CD8-positive, alpha-beta memory T cell (primary cell): ENCODE results near the gene NEUROG1. TPM values are rescaled to one million over a fixed set of nuclear protein-coding genes. Genes with fewer than 3 reads are reported as not detected.

Source experiments
- CTCF ChIA-PET: fragments of 350-600 bp; sonication (Branson Sonifier 250); formaldehyde crosslinking; loops from one replicate; lab custom pipeline; 2021; ENCODE audit warnings: antibody characterized with exemption; lab: Charles Lee
- POLR2A ChIA-PET: fragments of 350-600 bp; sonication (Branson Sonifier 250); formaldehyde crosslinking; loops from one replicate; lab custom pipeline; 2021; ENCODE audit warnings: antibody characterized with exemption; lab: Charles Lee
- DNase-seq, 5 donors: peaks; one replicate each; pipeline versions ENCODE4 v3.0.0 to v3.0.0-alpha.2; 2020 to 2022; ENCODE audit warnings: mixed read lengths in 1 of 5
- H3K27ac ChIP-seq: one replicate; pipeline ENCODE4 v1.7.0; 2013; ENCODE audit warnings: low read depth, mild to moderate bottlenecking, low read length, moderate library complexity
- H3K27me3 ChIP-seq: 2 replicates; pipeline ENCODE4 v1.7.0; 2013; ENCODE audit warnings: low read length, mild to moderate bottlenecking; ENCODE audit not compliant: insufficient read depth, poor library complexity, severe bottlenecking
- H3K36me3 ChIP-seq: 2 replicates; pipeline ENCODE4 v1.7.0; 2013; ENCODE audit warnings: mild to moderate bottlenecking, low read length, moderate library complexity; ENCODE audit not compliant: insufficient read depth
- H3K4me1 ChIP-seq: 2 replicates; pipeline ENCODE4 v1.7.0; 2013; ENCODE audit warnings: mild to moderate bottlenecking, low read length, moderate library complexity; ENCODE audit not compliant: insufficient read depth
- H3K4me3 ChIP-seq: 2 replicates; pipeline ENCODE4 v1.7.0; 2013; ENCODE audit warnings: mild to moderate bottlenecking, low read length
- H3K9me3 ChIP-seq: 2 replicates; pipeline ENCODE4 v1.7.0; 2013; ENCODE audit warnings: mild to moderate bottlenecking, low read length
- H3K27ac Mint-ChIP-seq, 8 donors: one replicate each; pipeline ENCODE4 v1.8.0; 2020 to 2021; ENCODE audit warnings: mixed read lengths in 8 of 8, mild to moderate bottlenecking in 6 of 8, inconsistent platforms in 3 of 8, moderate library complexity in 3 of 8
- H3K27me3 Mint-ChIP-seq, 2 donors: one replicate each; pipeline ENCODE4 v1.8.0; 2020 to 2021; ENCODE audit warnings: mixed read lengths in 2 of 2, mild to moderate bottlenecking in 1 of 2, moderate library complexity in 1 of 2
- H3K36me3 Mint-ChIP-seq, 3 donors: one replicate each; pipeline ENCODE4 v1.8.0; 2020 to 2021; ENCODE audit warnings: mixed read lengths in 3 of 3, inconsistent platforms in 1 of 3, mild to moderate bottlenecking in 1 of 3
- H3K4me1 Mint-ChIP-seq, 3 donors: one replicate each; pipeline ENCODE4 v1.8.0; 2020 to 2021; ENCODE audit warnings: mixed read lengths in 3 of 3, inconsistent platforms in 1 of 3, mild to moderate bottlenecking in 1 of 3
- H3K4me3 Mint-ChIP-seq, 7 donors: one replicate each; pipeline ENCODE4 v1.8.0; 2020 to 2021; ENCODE audit warnings: mixed read lengths in 7 of 7, mild to moderate bottlenecking in 6 of 7, moderate library complexity in 4 of 7, inconsistent platforms in 2 of 7
- H3K9me3 Mint-ChIP-seq, 5 donors: one replicate each; pipeline ENCODE4 v1.8.0; 2020 to 2022; ENCODE audit warnings: mixed read lengths in 5 of 5, mild to moderate bottlenecking in 3 of 5, moderate library complexity in 2 of 5, inconsistent platforms in 1 of 5
- polyA plus RNA-seq: library from polyadenylated mRNA; unstranded; fragments of 300-500 nt; fragmentation: Illumina TruSeq; gene quantifications from one replicate; pipeline ENCODE4 v1.2.3, GENCODE V29; 2021
- total RNA-seq, 2 experiments: library from RNA; stranded (reverse); gene quantifications; one replicate each; pipeline ENCODE4 v1.2.3, GENCODE V29; 2021

NEUROG1 gene, protein sequence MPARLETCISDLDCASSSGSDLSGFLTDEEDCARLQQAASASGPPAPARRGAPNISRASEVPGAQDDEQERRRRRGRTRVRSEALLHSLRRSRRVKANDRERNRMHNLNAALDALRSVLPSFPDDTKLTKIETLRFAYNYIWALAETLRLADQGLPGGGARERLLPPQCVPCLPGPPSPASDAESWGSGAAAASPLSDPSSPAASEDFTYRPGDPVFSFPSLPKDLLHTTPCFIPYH
- total RNA-seq (not detected), polyA plus RNA-seq (not detected)

DNA sequence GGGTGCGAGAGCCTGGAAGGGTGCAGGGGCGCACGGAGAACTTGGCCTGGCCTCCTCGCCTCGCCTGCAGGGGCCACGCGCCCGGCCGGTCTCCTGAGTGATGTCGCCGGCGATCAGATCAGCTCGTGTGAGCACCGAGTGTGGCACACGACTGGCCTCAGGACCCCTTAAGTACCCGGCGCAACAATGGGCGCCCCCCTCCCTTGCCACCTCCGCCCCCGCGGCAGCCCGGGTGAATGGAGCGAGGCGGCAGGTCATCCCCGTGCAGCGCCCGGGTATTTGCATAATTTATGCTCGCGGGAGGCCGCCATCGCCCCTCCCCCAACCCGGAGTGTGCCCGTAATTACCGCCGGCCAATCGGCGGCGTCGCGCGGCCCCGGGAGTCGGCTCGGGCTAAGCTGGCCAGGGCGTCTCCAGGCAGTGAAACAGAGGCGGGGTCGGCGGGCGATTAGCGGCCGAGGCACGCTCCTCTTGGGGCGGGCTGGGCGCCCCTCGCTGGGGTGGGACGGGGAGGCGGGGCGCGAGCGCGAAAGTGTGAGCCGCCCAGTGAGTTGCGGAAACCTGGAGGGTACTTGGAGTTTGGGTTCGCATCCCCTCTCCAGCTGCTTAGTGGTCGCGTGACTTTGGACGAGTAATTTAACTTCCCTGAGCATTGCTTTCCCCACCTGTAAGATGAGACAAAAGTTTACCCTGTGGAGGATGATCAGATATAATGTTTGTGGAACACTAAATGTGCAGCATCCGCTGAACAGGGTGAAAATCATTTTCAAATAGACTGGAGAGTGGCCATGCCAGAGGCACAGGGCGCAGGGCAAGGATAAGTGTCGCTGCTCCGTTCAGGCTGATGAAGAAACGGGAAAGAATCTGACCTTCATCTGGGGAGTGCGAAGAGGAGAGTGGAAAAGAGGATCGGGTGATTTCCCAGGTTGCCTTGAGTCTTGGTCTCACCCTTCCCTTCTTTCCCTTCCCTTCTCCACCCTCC is at the start of gene NEUROG1:
Gene NEUROG1 (minus strand): TSS at position 145 of the 982 bp plus-strand sequence. CDS start 274 bp downstream, outside the sequence.
- Mint-ChIP-seq H3K4me1 (peaks cover 5 to 13% (median 13%) of the 10 kb centered on the region in 3 donors), H3K4me3 (peak within 1 kb of the TSS in 1 of 7 donors; percentile 50), H3K36me3 (peaks cover 0 to 1% (median 0%) of the 10 kb centered on the region in 3 donors), H3K27me3 (peaks cover 47 to 87% of the 10 kb centered on the region in 2 donors), H3K27ac (peak within 1 kb of the TSS in 1 of 8 donors; percentile 34), H3K9me3 (peaks cover 0 to 3% (median 0%) of the 10 kb centered on the region in 5 donors)
- Histone ChIP-seq H3K27ac (no peak within 1 kb of the TSS), H3K27me3 (peaks cover 23% of the 10 kb centered on the region), H3K4me1 (no peaks in the 10 kb centered on the region), H3K36me3 (no peaks in the 10 kb centered on the region), H3K4me3 (no peak within 1 kb of the TSS), H3K9me3 (no peaks in the 10 kb centered on the region)
- ChIA-PET CTCF (no interaction called here), POLR2A (no interaction called here)
- DNase-seq, result no peak

DNA sequence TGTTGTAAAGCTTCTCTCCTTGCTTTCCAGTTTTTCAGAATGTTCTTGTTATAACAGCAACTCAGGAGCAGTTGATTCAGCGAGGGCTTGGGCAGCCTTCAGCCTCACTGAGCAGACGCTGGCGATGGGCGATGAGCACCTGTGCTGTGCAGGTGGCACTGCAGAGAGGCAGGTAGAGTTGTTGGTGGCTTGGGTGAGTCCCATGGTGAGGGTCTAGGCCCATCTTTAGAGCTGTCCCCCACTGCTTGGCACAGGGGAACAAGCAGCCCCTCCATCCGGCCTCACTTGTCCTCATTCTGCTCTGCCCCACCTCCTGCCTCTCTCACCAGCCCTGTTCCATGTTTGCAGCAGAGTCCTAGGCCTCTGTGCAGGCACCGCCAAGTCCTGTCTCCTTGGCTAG is 49.2 kb upstream of the NEUROG1 start:
- H3K27me3 Mint-ChIP-seq, result peaks cover 14 to 39% of the 10 kb centered on the region in 2 donors
- Histone ChIP-seq H3K9me3 (no peaks in the 10 kb centered on the region), H3K27ac (no peak overlapping the region), H3K36me3 (no peaks in the 10 kb centered on the region), H3K4me3 (no peak overlapping the region), H3K4me1 (no peaks in the 10 kb centered on the region), H3K27me3 (no peaks in the 10 kb centered on the region)
- H3K36me3 Mint-ChIP-seq, result no peaks in the 10 kb centered on the region
- POLR2A ChIA-PET, result no interaction called here
- no peak for DNase-seq
- no peak overlapping the region for H3K27ac Mint-ChIP-seq
- CTCF ChIA-PET, result interaction anchor here (1.9 kb wide), 1 partner anchor 19 kb away, joined by 8 read pairs; no protein-coding TSS in a partner anchor
- H3K9me3 Mint-ChIP-seq, result no peaks in the 10 kb centered on the region
- H3K4me1 Mint-ChIP-seq, result no peaks in the 10 kb centered on the region
- H3K4me3 Mint-ChIP-seq, result no peak overlapping the region

DNA sequence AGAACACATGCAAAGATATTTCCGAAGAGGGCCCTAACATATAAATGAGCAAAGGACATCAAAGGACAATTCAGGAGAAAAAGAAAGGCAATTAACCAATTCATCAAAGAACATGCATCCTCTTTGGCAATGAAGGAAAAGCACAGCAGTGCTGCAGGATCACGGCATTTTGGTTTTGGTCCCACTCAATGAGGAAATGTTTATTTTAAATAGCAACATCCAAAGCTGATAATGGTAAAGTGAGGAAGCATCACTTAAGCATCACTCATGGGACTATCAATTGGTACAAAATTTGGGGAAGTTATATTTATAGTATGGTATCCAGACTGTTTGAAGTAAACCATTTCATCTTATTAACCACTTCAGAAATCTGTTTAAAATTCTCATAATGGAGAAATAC is 48.5 kb upstream of the NEUROG1 start:
- Mint-ChIP-seq H3K27me3 (peaks cover 18 to 46% of the 10 kb centered on the region in 2 donors), H3K36me3 (no peaks in the 10 kb centered on the region), H3K9me3 (no peaks in the 10 kb centered on the region), H3K4me3 (no peak overlapping the region), H3K27ac (no peak overlapping the region), H3K4me1 (no peaks in the 10 kb centered on the region)
- no peak for DNase-seq
- no peaks in the 10 kb centered on the region for H3K36me3 ChIP-seq
- H3K4me3 ChIP-seq, result no peak overlapping the region
- no peaks in the 10 kb centered on the region for H3K27me3 ChIP-seq
- POLR2A ChIA-PET, result no interaction called here
- CTCF ChIA-PET, result interaction anchor here (1.9 kb wide), 1 partner anchor 18 kb away, joined by 8 read pairs; no protein-coding TSS in a partner anchor
- H3K4me1 ChIP-seq, result no peaks in the 10 kb centered on the region
- no peak overlapping the region for H3K27ac ChIP-seq
- no peaks in the 10 kb centered on the region for H3K9me3 ChIP-seq

DNA sequence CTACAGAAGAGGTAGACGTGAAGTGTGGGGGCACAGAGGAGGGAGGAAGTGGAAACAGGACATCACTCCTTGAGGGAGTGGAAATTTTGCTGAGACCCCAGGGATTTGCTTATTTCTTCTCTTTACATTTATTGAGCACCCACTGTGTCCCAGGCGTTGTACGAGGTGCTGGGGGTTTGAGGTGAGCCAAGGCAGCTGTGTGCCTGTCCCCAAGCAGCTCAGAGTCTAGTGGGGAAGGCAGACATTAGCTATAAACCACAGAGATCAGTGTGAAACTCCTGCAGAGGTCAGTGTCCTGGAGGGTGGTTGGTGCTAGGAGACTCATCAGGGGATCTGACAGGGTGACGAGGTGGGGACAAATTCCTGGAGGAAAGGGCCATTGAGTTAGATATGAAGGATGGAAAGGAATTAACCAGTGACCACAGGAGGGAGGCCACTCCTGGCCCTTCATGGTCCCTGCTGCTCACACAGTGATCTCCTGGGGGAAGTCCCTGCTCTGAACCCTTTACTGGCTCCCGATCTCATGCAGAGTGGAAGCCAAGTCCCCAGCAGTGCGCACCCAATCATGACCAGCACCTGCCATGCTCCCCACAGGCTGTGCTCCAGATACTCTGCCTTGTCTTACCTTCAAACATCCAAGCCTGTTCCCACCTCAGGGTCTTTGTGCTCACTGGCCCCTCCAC is 46.5 kb upstream of the NEUROG1 start:
- H3K27ac ChIP-seq, result no peak overlapping the region
- CTCF ChIA-PET, result no interaction called here

DNA sequence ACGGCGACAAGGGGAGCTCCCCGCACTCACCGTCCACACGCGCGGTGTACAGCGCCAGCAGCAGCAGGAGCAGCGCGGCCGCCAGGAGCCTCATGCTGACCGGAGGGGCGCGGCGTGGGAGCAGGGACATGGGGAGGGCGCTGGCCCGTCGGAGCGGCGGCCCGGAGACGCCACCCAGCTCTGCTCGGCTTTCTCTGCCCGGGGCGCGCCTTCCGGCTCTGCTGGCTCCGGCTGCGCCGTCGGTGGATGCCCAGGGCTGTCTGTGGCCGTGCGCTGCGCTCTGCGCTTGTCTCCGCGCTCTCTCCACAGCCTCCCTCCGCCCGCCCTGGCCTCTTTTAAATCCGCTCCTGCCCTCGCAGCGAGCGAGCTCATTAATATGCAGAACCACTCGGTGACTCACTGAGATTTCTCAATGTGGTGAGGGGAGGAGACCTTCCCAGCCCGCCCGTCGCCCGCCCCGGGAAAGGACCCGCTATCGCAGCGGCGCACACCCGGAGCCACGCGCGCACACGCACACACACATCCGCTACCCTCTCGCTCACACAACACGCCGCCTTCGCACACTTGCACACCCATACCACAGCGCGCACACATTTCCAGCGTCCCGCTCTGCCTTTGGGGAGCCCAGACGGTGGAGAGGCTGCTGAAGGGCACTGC is 43.0 kb upstream of the NEUROG1 start, which contains the start of gene CXCL14:
Gene CXCL14 (minus strand): TSS at position 307 of the 657 bp plus-strand sequence. CDS start 213 bp downstream, at position 94.
- Mint-ChIP-seq H3K9me3 (peaks cover 0 to 1% (median 0%) of the 10 kb centered on the region in 5 donors), H3K4me3 (no peak within 1 kb of the TSS), H3K27ac (no peak within 1 kb of the TSS), H3K27me3 (peaks cover 25 to 58% of the 10 kb centered on the region in 2 donors), H3K36me3 (no peaks in the 10 kb centered on the region), H3K4me1 (no peaks in the 10 kb centered on the region)
- Histone ChIP-seq H3K27ac (no peak within 1 kb of the TSS), H3K4me1 (no peaks in the 10 kb centered on the region), H3K4me3 (no peak within 1 kb of the TSS), H3K9me3 (no peaks in the 10 kb centered on the region), H3K27me3 (no peaks in the 10 kb centered on the region), H3K36me3 (no peaks in the 10 kb centered on the region)
- no peak for DNase-seq
- POLR2A ChIA-PET, result no interaction called here
- CTCF ChIA-PET, result no interaction called here

More for the DNA sequence above, 46.5 kb upstream of the NEUROG1 start:
- Histone ChIP-seq H3K4me1 (no peaks in the 10 kb centered on the region), H3K4me3 (no peak overlapping the region), H3K36me3 (no peaks in the 10 kb centered on the region), H3K27me3 (no peaks in the 10 kb centered on the region), H3K9me3 (no peaks in the 10 kb centered on the region)
- POLR2A ChIA-PET, result no interaction called here
- Mint-ChIP-seq H3K4me3 (no peak overlapping the region), H3K9me3 (peaks cover 0 to 1% (median 0%) of the 10 kb centered on the region in 5 donors), H3K4me1 (no peaks in the 10 kb centered on the region), H3K36me3 (no peaks in the 10 kb centered on the region), H3K27ac (no peak overlapping the region), H3K27me3 (peaks cover 26 to 52% of the 10 kb centered on the region in 2 donors)
- no peak for DNase-seq

DNA sequence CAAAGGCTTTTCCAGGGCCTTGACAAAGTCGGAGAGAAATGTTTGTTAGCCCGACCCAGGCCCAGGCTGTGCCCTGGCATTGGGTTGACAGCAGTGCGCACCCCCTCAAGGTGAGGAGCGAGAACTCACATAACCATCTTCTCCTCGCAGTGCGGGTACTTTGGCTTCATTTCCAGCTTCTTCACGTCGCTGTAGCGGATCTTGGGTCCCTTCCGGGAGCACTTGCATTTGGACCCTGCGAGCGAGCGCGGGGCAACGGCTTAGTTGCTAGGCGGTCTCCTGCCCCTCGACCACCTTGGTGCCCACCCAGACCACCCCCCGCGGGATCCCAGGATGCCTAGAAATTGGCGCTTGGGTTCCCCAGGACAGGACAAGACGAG is 42.5 kb upstream of the NEUROG1 start:
- DNase-seq, result no peak
- Mint-ChIP-seq H3K36me3 (no peaks in the 10 kb centered on the region), H3K27me3 (peaks cover 23 to 53% of the 10 kb centered on the region in 2 donors), H3K4me3 (no peak overlapping the region), H3K9me3 (peaks cover 0 to 1% (median 0%) of the 10 kb centered on the region in 5 donors), H3K27ac (no peak overlapping the region), H3K4me1 (no peaks in the 10 kb centered on the region)
- POLR2A ChIA-PET, result no interaction called here
- no peak overlapping the region for H3K27ac ChIP-seq
- CTCF ChIA-PET, result no interaction called here
- H3K27me3 ChIP-seq, result no peaks in the 10 kb centered on the region
- H3K9me3 ChIP-seq, result no peaks in the 10 kb centered on the region
- H3K4me1 ChIP-seq, result no peaks in the 10 kb centered on the region
- H3K4me3 ChIP-seq, result no peak overlapping the region
- H3K36me3 ChIP-seq, result no peaks in the 10 kb centered on the region

DNA sequence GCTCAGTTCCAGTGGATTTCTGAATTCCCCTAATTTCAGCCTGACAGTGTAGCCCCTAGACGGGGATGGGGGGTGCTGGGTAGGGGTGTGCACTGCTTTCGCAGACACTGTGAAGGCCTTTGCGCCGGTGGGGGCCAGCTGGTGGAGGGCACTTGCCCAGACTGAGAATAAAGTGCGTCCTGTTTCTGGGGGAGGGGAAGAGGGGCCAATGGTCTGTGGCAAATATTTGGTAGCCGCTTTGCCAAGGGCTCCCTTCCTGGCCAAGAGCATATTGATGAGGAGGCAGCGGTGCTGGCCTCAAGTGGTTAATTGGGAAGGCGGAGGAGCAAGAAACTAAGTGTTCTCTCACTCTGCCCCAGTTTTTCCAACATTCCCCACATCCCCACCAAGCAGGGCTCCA is 41.7 kb upstream of the NEUROG1 start:
- H3K4me3 Mint-ChIP-seq, result no peak overlapping the region
- no peaks in the 10 kb centered on the region for H3K4me1 Mint-ChIP-seq
- H3K27me3 ChIP-seq, result no peaks in the 10 kb centered on the region
- ChIA-PET CTCF (interaction anchor here (2.1 kb wide), 1 partner anchor 11 kb away, joined by 6 read pairs; no protein-coding TSS in a partner anchor), POLR2A (no interaction called here)
- no peak for DNase-seq
- H3K9me3 Mint-ChIP-seq, result peaks cover 0 to 1% (median 0%) of the 10 kb centered on the region in 5 donors
- H3K4me3 ChIP-seq, result no peak overlapping the region
- no peaks in the 10 kb centered on the region for H3K9me3 ChIP-seq
- H3K36me3 ChIP-seq, result no peaks in the 10 kb centered on the region
- H3K36me3 Mint-ChIP-seq, result no peaks in the 10 kb centered on the region
- H3K27ac ChIP-seq, result no peak overlapping the region
- H3K4me1 ChIP-seq, result no peaks in the 10 kb centered on the region
- H3K27me3 Mint-ChIP-seq, result peaks cover 22 to 50% of the 10 kb centered on the region in 2 donors
- H3K27ac Mint-ChIP-seq, result no peak overlapping the region
